Measurements from ENCODE around the gene HES5.

DNA sequence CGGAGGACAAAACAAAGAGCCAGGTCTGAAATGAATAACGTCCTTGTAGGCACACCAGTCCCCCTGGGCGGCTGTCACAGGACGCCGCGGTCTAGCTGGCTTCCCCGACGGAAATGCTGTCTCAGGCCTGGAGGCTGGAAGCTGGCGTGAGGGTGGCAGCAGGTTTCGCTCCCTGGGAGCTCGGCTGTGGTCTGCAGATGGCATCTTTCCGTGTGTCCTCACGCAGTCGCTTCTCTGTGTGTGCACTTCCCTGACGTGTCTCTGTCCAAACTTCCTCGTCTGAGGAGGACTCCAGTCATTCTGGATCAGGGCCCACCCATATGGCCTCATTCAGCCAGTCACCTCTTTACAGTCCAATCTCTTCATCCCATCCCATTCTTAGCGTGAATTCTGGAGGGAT is 40.3 kb upstream of the HES5 start:
- TF ChIP-seq CTCF (IDR thresholded peaks at IDR 0.05) (no peak), POLR2AphosphoS5 (IDR thresholded peaks at IDR 0.05) (no peak), POLR2A (IDR thresholded peaks at IDR 0.05) (no peak), EP300 (IDR thresholded peaks at IDR 0.05) (no peak)

All from gastroesophageal sphincter (tissue), 3 donors.